NCI-H146 (cell line): ENCODE data around the gene CATSPER1.

Experiments
- DNase-seq: peaks from one replicate; lab custom pipeline; 2025; lab: John Stamatoyannopoulos, UW

Gene CATSPER1

GRCh38 chr11:66002648-66003225 is 23.5 kb downstream of the CATSPER1 start:
- DNase-seq: no peak

DNA sequence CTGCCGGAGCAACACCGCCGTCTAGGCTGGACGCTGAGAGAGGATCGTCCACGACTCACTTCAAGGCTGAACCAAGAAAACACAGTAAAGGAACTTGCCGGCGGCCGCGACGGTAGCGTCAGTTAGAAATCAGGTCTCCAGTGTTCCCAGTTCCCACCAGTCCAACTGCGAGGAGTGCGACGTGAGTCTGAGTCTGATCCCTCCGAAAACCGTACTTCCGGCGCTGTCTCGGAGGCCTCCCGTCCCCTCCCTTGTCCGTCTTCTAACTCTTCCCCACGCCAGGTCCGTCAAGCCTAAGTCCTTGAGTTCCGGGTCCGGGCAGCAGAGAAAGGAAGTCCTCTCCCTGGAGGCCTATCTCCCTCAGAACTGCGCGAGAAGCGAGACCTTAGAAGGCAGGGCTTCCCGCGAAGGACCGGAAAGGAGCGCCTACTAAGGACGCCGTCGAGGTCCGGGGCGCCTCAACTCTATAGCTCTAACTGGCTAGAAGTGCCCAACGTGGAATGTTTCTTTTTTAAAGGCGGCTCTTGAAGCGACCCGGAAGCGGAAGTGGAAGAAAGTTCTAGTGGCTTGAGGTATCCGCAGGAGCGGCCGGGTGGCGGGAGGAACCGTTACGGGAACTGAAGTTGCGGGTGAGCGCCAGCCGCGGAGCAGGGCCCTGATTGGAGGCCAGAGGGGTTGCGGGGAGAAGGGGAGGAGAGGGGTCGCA is 24.2 kb downstream of the CATSPER1 start, which contains the start of the genes BANF1 and EIF1AD:
Gene BANF1 (plus strand): TSS at position 562 of the 706 bp plus-strand sequence. CDS start 748 bp downstream, outside the sequence.
Gene EIF1AD (minus strand): TSS at position 216 of the 706 bp plus-strand sequence. CDS start 1,768 bp downstream, outside the sequence.
- peak; percentile 98 for DNase-seq

GRCh38 chr11:65997286-65997685 is 29.0 kb downstream of the CATSPER1 start:
- no peak for DNase-seq

- DNase-seq: no peak
Measured at GRCh38 chr11:65992056-65992455, 34.2 kb downstream of the CATSPER1 start.

- peak; percentile 90 for DNase-seq
Measured at GRCh38 chr11:65988791-65989592, 37.3 kb downstream of the CATSPER1 start.

DNA sequence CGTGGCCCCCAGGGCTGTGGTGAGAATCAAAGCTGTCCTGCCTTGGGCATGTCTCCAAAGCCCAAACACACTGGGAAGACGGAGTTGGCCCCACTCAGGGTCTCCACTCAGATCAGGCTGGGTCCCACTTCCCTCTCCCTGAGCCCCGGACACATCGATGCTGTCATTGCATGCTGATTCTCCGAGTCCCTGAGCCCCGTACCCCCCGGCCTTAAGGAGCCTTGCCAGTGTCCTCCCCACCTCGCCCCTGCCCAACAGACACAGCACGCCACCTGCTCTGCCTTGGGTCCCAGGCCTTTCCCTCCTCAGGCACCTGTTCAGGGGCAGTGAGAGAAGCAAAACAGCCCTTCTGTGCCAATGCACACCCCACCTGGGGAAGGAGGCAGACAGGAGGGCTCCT is 38.9 kb downstream of the CATSPER1 start:
- DNase-seq: no peak

GRCh38 chr11:65983589-65983987 is 42.7 kb downstream of the CATSPER1 start:
- no peak for DNase-seq

DNA sequence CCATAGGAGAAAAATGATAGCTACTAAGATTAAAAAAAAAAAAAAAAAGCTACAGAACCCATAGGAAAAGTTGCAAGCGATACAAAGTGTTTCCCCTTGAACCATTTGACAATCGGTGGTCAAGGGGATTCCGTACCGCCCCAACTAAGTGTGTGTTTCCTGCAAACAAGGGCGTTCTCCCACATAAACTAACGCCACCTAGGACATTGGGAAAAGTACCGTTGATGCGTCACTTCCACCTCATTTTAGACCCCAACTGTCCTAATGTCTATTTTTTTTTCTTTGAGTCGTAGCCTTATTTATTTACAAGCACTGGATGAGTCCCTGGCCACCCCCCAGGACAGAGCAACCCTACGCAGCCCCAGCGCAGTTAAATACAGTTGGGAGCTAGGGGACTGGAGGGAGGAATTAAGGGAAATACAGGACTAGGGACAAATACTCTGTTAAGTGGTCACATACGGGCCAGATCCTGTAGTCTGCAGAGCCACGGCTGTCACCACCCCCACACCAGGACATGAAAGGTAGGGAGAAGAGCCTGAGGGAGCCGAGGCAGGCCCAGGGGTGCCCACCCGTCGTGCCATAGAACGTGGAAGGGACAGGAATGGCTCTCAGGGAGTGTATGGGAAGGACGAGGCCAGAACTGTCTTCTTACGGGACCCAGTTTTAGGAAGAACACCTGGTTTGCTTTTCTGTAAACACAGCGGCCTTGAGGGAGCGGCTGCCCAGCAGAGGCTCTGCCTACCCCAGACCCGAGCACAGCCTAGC is 43.3 kb downstream of the CATSPER1 start:
- no peak for DNase-seq

DNA sequence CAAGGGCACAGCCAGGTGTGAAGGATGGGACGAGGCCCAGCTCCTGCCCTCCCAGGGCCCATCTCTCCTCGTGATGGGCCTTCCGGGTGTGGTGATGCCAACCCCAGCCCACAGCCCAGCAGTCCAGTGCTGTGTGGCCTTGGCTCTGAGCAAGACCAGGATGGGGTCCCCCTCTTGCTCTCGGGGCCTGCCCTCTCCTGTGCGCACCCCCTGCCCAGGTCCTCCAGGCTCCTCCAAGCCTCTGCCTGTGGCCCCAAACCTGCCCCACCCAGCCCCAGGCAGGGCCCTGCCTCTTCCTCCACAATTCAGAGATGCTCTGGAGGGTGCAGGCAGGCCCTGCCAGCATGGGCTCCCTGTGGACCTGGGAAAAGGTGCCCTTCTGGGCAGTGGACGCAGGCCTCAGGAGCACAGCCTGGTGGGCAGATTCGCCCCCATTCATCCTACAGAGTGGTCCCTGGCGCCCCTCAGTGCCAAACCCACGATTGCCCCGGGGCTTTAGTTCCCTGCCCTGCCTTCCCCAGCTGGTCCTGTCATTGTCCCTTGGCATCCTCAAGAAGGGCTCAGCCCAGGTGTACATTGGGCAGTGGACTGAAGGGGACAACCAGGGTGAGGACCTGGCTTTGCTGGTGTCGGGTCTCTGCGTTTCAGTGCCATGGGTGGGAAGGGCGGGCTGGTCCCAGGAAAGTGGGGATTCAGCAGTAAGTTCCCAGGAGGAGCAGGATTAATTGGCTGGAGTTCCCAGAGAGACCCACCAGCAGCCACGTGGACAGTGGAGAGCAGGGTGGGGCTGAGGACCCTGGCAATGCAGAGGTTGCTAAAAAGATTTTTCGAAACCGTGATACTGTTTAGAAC is 44.1 kb downstream of the CATSPER1 start:
- DNase-seq: no peak

- no peak for DNase-seq
Measured at GRCh38 chr11:65981101-65981740, 45.1 kb downstream of the CATSPER1 start.

DNA sequence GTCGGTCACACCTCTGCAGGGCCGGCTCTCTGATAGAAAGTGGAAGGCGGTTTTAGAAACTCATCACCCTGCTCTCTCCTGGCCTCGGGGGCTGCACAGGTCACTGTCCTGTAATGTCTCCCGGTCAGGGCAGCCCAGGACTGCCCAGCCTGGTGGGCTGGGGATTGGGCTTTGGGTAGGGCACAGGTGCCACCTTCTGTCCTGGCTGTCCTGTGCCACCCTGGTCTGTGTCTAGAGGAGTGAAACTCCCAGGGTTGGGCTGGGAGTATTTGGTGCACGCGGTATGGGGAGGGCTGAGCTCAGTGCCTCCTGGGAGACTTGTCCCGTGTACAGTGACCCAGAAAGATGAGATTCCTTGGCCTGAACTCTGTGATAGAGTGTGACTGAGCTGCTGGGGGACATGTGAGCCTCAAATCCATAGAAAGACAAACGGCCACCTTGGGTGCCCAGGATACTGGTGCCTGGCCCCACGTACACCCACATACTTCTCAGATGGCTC is 47.0 kb downstream of the CATSPER1 start:
- no peak for DNase-seq

DNA sequence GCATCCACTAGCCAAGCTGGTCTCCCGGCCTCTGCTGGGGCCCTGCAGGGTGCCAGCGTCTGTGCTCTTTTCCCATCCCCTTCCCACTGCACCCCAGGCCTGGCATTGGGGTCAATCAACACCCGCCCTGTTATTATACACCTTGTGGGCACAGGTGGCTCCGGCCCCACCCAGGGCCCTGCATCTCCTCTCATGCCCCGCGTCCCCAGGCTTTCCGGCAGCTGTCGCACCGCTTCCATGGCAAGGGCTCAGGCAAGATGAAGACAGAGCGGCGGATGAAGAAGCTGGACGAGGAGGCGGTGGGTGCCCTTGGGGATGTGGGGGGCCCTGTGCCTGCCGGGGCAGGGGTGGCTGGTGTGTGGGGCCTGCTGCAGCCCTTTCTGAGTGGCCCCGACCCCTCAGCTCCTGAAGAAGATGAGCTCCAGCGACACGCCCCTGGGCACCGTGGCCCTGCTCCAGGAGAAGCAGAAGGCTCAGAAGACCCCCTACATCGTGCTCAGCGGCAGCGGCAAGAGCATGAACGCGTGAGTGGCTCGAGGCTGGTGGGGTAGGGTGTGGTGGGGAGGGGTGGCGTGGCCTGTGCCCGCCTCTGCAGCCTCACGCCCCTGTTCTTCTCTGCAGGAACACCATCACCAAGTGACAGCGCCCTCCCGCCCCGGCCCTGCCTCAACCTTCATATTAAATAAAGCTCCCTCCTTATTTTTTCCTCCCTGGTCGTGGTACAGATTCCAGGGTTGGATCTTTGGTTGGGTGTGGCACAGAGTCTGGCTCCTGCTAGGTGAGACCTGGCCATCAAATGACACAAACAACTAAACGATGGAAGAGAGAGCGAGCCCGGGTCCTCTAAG is 47.7 kb downstream of the CATSPER1 start:
- no peak for DNase-seq

GRCh38 chr11:65977621-65978390 is 48.5 kb downstream of the CATSPER1 start:
- no peak for DNase-seq

DNA sequence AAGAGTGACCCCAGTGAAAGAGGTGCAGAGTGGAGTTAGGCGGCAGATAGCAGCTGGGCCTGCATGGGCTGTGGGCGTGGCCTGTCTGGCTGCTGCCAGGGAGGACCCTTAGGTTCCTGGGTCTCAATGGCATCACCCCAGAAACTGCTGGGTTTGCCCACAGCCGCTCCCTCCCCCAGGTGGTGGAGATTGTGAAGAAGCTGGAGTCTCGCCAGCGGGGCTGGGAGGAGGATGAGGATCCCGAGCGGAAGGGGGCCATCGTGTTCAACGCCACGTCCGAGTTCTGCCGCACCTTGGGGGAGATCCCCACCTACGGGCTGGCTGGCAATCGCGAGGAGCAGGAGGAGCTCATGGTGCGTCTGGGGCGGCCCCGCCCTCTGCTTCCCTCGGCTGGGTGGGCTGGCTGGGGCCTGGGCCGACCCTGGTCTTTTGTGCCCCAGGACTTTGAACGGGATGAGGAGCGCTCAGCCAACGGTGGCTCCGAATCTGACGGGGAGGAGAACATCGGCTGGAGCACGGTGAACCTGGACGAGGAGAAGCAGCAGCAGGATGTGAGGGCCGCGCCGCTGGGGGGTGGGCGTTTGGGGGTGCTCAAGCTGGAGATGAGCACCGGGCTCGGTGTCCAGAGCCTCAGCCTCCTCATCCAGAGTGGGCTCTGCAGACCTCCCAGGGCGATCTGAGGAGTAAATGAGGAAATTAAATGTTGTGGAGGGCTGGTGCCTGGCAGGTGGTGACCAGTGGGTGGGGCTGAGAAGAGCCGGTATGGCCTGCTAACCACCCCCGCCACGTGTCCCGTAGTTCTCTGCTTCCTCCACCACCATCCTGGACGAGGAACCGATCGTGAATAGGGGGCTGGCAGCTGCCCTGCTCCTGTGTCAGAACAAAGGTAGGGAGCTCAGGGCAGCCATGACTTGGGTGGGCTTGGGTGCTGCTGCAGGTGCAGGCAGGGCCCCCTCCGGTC is 49.8 kb downstream of the CATSPER1 start:
- DNase-seq: no peak

DNA sequence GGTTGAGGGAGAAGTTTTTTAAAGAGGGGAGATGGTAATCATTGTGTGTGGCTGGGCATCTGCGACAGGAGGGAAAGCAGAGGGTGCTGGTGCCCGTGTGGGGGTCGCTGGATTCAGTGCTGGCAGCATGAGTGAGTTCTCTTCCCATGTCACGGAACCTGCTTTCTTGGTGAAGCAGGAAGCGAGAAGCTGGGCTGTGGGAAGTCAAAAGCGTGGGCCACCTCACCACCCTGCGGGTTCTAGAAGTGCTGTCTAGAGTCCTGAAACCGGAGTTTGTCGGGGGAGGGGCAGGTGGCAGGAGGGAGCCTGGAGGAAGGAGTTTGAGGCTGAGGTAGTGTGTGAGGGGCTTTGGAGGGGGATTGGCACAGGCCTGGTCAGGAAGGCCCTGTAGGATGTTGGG is 50.5 kb downstream of the CATSPER1 start:
- no peak for DNase-seq

DNA sequence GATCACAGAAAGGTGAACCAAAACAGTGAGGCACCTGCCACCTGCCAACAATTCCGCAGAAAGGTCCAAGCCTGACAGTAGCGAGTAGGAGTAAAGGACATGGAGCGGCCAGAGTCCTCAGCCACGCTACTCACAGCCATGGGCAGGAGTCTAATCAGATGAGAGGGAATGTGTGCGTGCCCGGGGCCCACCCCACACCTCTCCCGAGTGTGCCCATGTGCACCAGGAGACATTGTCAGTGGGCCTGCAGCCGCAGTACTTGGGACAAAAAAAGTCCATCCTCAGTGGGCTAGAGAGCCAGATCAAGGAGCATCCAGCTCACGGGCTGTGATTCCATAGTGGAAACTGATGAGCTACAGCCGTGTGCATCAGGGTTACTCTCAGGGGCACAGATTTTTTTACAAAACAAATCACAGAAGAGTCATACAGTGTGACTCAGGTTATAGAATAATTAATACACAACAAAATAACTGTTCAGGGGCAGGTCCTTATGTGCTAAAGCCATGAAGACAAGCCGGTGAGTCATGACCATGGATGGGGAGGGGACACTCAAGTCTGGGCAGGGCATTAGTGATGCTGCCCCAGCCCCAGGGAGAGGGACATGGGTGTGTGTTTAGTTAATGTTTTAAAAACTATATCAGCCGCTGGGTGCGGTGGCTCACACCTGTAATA is 52.7 kb downstream of the CATSPER1 start:
- DNase-seq: no peak

DNA sequence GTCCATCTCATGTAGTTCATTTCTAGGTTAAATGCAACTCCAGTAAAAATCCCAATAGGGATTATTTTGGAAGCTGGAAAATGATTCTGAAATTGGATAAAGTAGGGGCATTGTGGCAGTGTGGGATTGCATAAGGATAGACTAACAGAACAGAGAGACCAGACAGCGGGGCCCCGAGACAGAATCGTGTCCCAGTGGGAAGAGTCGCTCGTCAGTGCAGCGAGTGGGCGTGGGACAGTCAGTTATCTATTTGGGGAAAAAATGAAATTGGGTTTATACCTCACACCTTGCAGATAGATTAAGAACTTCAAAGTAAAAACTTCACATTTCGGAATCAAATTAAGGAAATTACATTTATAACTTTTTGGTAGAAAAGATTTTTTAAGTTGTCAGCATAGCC is 54.2 kb downstream of the CATSPER1 start:
- no peak for DNase-seq
